K562 (cell line): ENCODE data around the gene PPP1R14C.

Experiments used
- CREB1 ChIP-seq, 2 experiments: sonication (generic) in 1 of 2; formaldehyde crosslinking in 1 of 2; IDR thresholded peaks; 2 replicates each; pipeline versions ENCODE4 v1.6.1 to v1.8.0; 2012 to 2022; ENCODE audit warnings: inconsistent platforms in 1 of 2, mild to moderate bottlenecking in 1 of 2, missing genetic modification reagents in 1 of 2, moderate library complexity in 1 of 2
- NFYB ChIP-seq: IDR thresholded peaks from 2 replicates; pipeline ENCODE4 v1.6.1; 2011; ENCODE audit warnings: mild to moderate bottlenecking, moderate library complexity; ENCODE audit not compliant: insufficient read length; ENCODE audit errors: extremely low read depth
- TCF7 ChIP-seq: sonication (generic); IDR thresholded peaks from 2 replicates; pipeline ENCODE4 v1.6.1; 2016; ENCODE audit warnings: antibody characterized with exemption, borderline replicate concordance

- TF ChIP-seq CREB1 (IDR thresholded peaks at IDR 0.05) (no peak), CREB1 (CRISPR knock-in tag; IDR thresholded peaks at IDR 0.05) (no peak), NFYB (no peak), TCF7 (no peak)
Measured at GRCh38 chr6:150140236-150140969, 2.4 kb upstream of the PPP1R14C start.
